ENCODE measurements around the gene HERC6. TPM values are rescaled to one million over a fixed set of nuclear protein-coding genes. Genes with fewer than 3 reads are reported as not detected.

HERC6 gene
- polyA plus RNA-seq, 1 experiment: 1.5 TPM

- no peaks in the 10 kb centered on the region for H3K27me3 ChIP-seq (ENCODE audit: control insufficient read depth, insufficient read depth, low read length)
- ChIA-PET POLR2A (no interaction called here), CTCF (no interaction called here)
- no peak overlapping the region for H3K27ac ChIP-seq (ENCODE audit: low read depth, low read length)
- H3K9me3 ChIP-seq (ENCODE audit: control insufficient read depth, insufficient read depth, low read length): no peaks in the 10 kb centered on the region
- H3K4me3 ChIP-seq (ENCODE audit: low read depth, low read length): no peak overlapping the region
- DNase-seq (ENCODE audit: low read depth, low spot score): no peak
- no peak for TF ChIP-seq CTCF (IDR thresholded peaks at IDR 0.05; ENCODE audit: low read depth, low read length)
These were observed 13.1 kb downstream of the HERC6 start for GRCh38 chr4:88391703-88392102.

- Histone ChIP-seq H3K4me3 (ENCODE audit: low read depth, low read length) (no peak overlapping the region), H3K27me3 (ENCODE audit: control insufficient read depth, insufficient read depth, low read length) (no peaks in the 10 kb centered on the region), H3K9me3 (ENCODE audit: control insufficient read depth, insufficient read depth, low read length) (no peaks in the 10 kb centered on the region), H3K27ac (ENCODE audit: low read depth, low read length) (no peak overlapping the region)
- TF ChIP-seq CTCF (IDR thresholded peaks at IDR 0.05; ENCODE audit: low read depth, low read length): no peak
- ChIA-PET POLR2A (no interaction called here), CTCF (no interaction called here)
- no peak for DNase-seq (ENCODE audit: low read depth, low spot score)
These were observed 18.0 kb downstream of the HERC6 start for GRCh38 chr4:88396681-88397080.

- Histone ChIP-seq H3K9me3 (ENCODE audit: control insufficient read depth, insufficient read depth, low read length) (no peaks in the 10 kb centered on the region), H3K4me3 (ENCODE audit: low read depth, low read length) (no peak overlapping the region), H3K27ac (ENCODE audit: low read depth, low read length) (no peak overlapping the region), H3K27me3 (ENCODE audit: control insufficient read depth, insufficient read depth, low read length) (no peaks in the 10 kb centered on the region)
- DNase-seq (ENCODE audit: low read depth, low spot score): no peak
- CTCF ChIA-PET: no interaction called here
- POLR2A ChIA-PET: no interaction called here
- no peak for TF ChIP-seq CTCF (IDR thresholded peaks at IDR 0.05; ENCODE audit: low read depth, low read length)
These were observed 19.7 kb downstream of the HERC6 start for GRCh38 chr4:88398381-88398780.

- no peak overlapping the region for H3K4me3 ChIP-seq (ENCODE audit: low read depth, low read length)
- ChIA-PET POLR2A (no interaction called here), CTCF (no interaction called here)
- no peak overlapping the region for H3K27ac ChIP-seq (ENCODE audit: low read depth, low read length)
- no peaks in the 10 kb centered on the region for H3K27me3 ChIP-seq (ENCODE audit: control insufficient read depth, insufficient read depth, low read length)
- no peaks in the 10 kb centered on the region for H3K9me3 ChIP-seq (ENCODE audit: control insufficient read depth, insufficient read depth, low read length)
- no peak for TF ChIP-seq CTCF (IDR thresholded peaks at IDR 0.05; ENCODE audit: low read depth, low read length)
- no peak for DNase-seq (ENCODE audit: low read depth, low spot score)
These were observed 30.6 kb downstream of the HERC6 start for GRCh38 chr4:88409206-88409605.

- TF ChIP-seq CTCF (IDR thresholded peaks at IDR 0.05; ENCODE audit: low read depth, low read length): no peak
- H3K9me3 ChIP-seq (ENCODE audit: control insufficient read depth, insufficient read depth, low read length): no peaks in the 10 kb centered on the region
- ChIA-PET CTCF (no interaction called here), POLR2A (no interaction called here)
- no peak overlapping the region for H3K27ac ChIP-seq (ENCODE audit: low read depth, low read length)
- no peaks in the 10 kb centered on the region for H3K27me3 ChIP-seq (ENCODE audit: control insufficient read depth, insufficient read depth, low read length)
- DNase-seq (ENCODE audit: low read depth, low spot score): no peak
- H3K4me3 ChIP-seq (ENCODE audit: low read depth, low read length): no peak overlapping the region
These were observed 31.1 kb downstream of the HERC6 start for GRCh38 chr4:88409789-88410188.
